CD4-positive, alpha-beta T cell treated with Interleukin-6 at 100 ng/mL for 8 hours (primary cell): ENCODE results near the gene SLC9A6.
A peak's percentile ranks its signal among the peaks of the same experiment; 100 is the strongest.
"Not testable (repeated sequence)": the region's sequence is repeated elsewhere in the genome, so short reads cannot be mapped to it uniquely, and the experiment has no call there.

Experiments used
- DNase-seq: peaks from one replicate; pipeline ENCODE4 v3.0.0-alpha.2; 2020; ENCODE audit warnings: mixed read lengths, low spot score

SLC9A6 gene

DNA sequence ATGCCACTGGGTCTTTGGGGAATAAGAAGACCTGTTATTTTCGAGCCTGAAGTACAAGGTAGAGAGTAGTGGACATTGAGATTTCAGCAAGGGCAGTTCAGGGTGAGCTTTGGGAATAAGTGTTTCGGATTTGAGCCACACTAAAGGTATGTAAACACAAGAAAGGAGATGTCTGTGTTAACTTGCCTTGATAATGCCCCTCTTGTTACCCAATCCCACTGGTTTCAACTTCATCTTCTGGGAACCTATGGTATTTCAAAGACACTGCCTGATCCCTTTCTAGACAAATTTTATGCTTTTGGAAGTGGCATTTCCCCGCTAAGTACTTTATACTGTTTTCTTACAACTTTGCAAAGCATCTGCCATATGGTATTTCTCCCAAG is 79.4 kb downstream of the SLC9A6 start:
- no peak for DNase-seq

DNA sequence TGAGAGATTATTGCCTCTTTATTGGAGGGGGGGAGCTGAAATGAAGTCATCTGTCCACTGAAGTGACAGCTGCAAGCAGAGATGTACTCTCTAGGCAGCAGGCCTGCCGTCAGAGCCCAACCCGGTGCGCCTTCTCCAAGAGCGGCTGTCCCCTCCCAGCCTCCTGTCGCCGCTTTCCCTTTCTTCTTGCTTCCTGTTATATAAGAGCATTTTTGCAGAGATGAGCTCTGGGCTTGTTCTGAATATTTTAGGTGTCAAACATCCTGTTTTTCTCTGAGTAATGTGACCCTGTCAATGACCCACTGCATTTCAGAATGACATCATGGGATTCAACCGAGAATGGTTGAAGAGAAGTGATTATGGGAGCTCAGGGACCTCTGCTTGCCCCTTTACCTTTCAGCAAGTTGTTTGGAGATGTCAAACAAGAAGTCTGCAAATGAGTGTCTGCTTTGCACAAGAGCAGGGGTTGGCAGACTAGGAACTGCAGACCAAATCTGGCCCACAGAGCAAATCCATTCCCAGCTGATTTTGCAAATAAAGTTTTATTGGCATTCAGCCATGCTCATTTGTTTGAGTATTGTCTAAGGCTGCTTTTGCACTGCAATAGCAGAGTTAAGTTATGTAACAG is 79.9 kb downstream of the SLC9A6 start:
- peak; percentile 34 for DNase-seq

DNA sequence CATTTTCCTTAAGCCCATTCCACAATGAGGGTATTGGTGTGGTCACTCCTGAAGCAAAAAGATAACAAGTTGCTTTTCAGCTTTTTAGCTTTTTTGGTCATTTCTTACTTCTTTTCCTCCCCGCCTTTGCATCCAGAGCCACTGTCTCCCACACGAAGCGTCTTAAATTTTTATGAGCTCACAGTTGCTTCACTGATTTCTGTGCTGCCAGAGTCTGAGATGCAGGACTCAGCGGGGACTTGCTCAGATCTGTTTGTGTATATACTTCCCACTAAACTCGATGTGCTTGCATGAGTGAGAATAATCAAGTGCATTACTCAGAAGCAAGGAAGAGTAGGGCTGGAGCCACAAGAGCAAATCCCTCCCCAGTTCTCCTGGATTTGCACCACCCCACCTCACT is 81.9 kb downstream of the SLC9A6 start:
- DNase-seq, result no peak

DNA sequence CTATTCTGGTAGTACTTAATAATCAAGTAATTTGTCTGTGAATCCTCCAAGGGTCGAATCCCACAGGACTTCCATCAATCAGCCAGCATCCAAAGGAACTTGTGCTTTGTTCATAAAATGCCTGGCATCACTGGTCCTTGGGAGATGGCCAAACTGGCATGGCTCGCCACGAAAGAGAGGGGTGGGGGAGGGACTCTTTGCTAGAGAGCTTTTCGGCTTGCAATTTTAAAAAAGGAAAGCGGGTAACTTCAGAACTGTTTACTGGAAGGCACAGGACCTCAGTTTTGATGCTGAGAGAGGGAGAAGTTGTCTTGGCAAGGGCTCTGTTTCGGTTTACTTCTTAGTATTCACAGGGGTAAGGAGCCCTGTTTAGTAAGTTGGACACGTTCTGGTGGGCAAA is 82.7 kb downstream of the SLC9A6 start:
- no peak for DNase-seq

DNA sequence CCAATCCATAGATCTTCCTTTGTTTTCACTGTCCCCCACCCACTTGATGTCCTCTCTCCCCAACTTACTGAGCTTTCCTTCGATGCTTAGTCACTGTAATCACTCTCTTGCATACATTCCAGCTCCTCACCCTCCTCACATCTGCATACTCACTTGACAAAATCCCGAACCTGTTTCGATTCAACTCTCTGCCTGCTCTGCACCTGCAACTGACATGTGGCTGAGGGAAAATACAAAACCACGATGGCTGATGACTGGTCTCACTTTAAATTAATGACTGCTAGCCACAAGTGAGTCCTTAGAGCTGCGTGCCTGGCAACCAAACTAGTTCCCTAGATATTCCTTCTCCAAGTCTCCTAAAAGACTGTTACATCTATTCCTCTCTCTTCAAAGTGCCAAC is 91.7 kb downstream of the SLC9A6 start:
- no peak for DNase-seq

DNA sequence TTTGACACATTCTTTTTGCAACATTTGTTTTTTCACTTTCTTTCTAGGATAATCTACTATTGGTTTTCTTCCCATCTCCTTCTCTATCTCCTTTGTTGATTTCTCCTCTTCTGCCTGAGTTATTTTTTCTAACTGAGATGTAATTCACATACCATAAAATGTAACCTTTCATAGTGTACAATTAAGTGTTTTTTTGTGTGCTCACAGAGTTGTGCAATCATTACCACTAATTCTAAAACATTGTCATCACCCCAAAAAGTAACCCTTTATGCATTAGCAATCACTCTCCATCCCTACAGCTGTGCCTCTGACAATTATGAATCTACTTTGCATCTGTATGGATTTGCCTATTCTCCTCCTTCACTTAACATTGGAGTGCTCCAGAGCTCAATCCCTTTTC is 95.5 kb downstream of the SLC9A6 start:
- no peak for DNase-seq

DNA sequence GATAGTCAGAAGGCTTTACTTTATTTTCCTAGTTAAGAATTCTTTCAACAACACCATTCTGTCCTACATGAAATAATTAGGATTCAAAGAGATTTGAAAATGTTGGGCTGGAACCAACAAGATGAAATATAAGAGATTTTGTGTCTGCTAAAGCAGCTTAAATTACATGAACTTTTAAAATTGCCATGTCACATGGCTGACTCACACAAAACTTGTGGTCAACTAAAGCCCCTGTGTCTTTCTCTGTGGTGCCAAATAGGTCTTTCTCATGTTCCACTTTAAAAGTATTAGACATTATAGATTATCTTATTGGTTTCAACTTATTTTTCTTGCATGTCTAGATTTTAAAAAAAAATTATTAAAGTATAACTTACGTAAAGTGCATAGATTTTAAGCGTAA is 101.3 kb downstream of the SLC9A6 start:
- DNase-seq, result no peak

DNA sequence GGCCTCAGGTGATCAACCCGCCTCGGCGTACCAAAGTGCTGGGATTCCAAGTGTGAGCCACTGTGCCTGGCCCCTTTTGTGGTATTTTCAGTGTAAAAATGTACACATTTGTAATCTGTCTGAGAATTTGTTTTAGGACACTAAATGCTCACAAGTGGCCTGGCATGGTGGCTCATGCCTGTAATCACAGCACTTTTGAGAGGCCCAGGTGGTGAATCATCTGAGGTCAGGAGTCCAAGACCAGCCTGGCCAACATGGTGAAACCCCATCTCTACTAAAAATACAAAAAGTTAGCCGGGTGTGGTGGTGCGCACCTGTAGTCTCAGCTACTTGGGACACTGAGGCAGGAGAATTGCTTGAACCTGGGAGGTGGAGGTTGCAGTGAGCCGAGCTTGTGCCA is 106.7 kb downstream of the SLC9A6 start:
- not testable (repeated sequence) for DNase-seq

DNA sequence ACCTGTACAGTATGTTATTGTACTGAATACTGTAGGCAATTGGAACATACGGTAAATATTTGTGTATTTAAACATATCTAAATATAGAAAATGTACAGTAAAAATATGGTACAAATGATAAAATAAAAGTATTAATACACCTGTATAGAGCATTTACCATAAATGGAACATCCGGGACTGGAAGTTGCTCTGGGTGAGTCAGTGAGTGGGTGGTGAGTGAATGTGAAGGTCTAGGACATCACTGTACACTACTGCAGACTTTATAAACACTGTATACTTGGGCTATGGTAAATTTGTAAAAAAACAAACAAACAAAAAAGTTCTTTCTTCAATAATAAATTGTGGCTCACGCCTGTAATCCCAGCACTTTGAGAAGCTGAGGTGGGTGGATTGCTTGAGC is 109.7 kb downstream of the SLC9A6 start:
- DNase-seq, result no peak
